MM.1S (cell line): Measurements from ENCODE around the gene TTPAL.

Experiments
- CTCF ChIP-seq: fragments of 300-600 bp; sonication (generic); IDR thresholded peaks from 2 replicates; pipeline ENCODE4 v1.5.1; 2016; ENCODE audit warnings: antibody characterized with exemption, low read length, mixed read lengths
- EZH2 ChIP-seq: fragments of 300-600 bp; sonication (generic); optimal IDR thresholded peaks from 2 replicates; pipeline ENCODE3; 2017; ENCODE audit warnings: low read depth, mild to moderate bottlenecking, antibody characterized with exemption, low read length, mixed read lengths
- EZH2phosphoT487 ChIP-seq: fragments of 300-600 bp; sonication (generic); IDR thresholded peaks from 2 replicates; pipeline ENCODE4 v1.6.1; 2018; ENCODE audit warnings: antibody characterized with exemption, low read length

GRCh38 chr20:44467289-44467883 is 8.3 kb upstream of the TTPAL start:
- TF ChIP-seq CTCF (no peak), EZH2 (no peak), EZH2phosphoT487 (no peak)
